Ovary (tissue), 3 donors: ENCODE results near the gene RFX3.

Experiments
- CTCF ChIP-seq, 3 donors: fragments of 450-650 bp in 2 of 3; fragments of 200-600 bp in 1 of 3; IDR thresholded peaks; one replicate each; pipeline versions ENCODE4 v1.5.1 to v1.8.0; 2016 to 2022; ENCODE audit warnings: antibody characterized with exemption in 3 of 3, mild to moderate bottlenecking in 1 of 3
- POLR2A ChIP-seq: fragments of 450-650 bp; IDR thresholded peaks from one replicate; pipeline ENCODE4 v1.6.1; 2017; ENCODE audit warnings: antibody characterized with exemption, mild to moderate bottlenecking, moderate library complexity
- donor health status: DM: no; HTN: no; CAD: no.

- TF ChIP-seq CTCF (IDR thresholded peaks at IDR 0.05) (no peak), POLR2A (no peak)
These were observed 254.2 kb downstream of the RFX3 start for GRCh38 chr9:3271581-3271980.
